Occipital lobe (tissue), 2 donors: Measurements from ENCODE around the gene PFN1. TPM values are rescaled to one million over a fixed set of nuclear protein-coding genes. Genes with fewer than 3 reads are reported as not detected.

Source experiments
- DNase-seq: peaks from one replicate; lab custom pipeline; 2025; lab: John Stamatoyannopoulos, UW
- total RNA-seq: library from RNA; depleted of rRNA; stranded (reverse); fragments of >200 nt; gene quantifications from one replicate; pipeline ENCODE4 v1.2.3, GENCODE V29; 2014

PFN1 gene
- total RNA-seq, 1 donor from 2014 or later: 53.0 TPM

- peak; percentile 53 for DNase-seq
Observed at GRCh38 chr17:4945176-4945943, 3.0 kb downstream of the PFN1 start.

- no peak for DNase-seq
Observed at GRCh38 chr17:4944554-4945175, 3.7 kb downstream of the PFN1 start.

GRCh38 chr17:4944163-4944553 is 4.2 kb downstream of the PFN1 start:
- no peak for DNase-seq

DNA sequence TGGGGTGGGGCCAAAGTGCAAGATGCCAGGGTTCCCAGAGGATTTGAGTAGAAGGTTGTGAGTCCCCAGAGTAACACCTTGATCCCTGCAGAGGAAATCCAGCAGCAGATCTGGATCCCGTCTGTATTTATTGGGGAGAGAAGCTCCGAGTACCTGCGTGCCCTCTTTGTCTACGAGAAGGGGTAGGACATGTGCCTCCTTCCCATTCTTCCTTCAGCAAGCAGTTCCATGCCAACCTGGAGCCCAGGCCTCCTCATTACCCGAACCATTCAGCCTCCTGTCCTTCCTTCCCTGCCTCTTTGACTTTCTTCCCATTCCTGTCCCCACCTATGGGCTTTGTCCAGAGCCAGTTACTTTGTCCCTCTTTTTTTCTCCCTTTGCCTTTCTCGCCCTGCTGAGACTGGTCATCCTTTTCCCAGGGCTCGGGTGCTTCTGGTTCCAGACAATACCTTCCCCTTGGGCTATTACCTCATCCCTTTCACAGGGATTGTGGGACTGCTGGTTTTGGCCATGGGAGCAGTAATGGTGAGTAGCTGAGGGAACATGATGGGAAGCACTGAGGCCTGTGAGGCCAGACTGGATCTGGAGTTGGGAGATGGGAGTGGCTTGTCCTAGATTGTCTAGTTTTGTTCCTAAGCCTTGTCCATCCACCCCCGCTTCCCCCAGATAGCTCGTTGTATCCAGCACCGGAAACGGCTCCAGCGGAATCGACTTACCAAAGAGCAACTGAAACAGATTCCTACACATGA is 5.4 kb downstream of the PFN1 start:
- no peak for DNase-seq

DNA sequence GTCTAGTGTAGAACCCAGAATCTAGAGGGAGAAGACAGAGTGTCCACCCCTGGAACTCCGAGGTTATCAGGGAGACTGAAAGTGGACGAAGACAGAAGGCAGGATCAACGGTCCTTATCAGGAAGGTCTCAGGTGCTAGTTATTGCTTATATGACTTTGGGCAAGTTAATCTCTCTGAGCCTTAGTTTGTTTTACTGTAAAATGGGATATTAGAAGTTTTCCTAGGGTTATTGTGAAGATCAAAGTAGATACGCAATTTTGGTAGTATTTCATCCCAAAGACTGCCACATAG is 7.1 kb downstream of the PFN1 start:
- DNase-seq: no peak

DNA sequence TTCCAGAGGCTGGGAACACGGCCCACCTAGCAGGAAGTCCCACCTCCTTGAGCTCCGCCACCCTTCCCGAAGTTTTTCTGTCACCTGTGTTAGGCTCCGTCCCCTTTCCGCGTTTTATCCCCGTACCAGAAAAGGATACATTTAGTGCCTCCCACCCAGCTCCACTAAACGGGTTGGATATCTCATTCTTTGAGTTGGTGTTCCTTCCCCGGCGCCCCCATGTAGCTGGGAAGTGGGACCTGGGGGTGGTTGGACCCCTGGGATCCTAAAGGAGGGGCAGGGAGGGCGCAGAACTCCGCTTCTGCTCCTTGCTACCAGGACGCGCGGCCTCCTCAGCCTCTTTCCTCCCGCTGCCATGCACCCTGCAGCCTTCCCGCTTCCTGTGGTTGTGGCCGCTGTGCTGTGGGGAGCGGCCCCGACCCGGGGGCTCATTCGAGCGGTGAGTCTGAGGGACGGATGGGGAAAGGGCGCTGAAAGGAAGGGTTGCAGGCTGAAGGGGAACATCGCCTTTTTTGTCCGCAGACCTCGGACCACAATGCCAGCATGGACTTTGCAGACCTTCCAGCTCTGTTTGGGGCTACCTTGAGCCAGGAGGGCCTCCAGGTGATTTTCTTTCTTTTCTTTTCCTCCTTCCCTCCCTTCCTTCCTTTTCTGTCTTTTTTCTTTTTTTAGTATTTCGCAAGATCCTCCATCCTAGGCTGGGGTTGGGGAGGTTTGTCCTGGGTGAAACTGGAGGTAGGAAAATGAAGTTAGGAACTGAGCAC is 7.6 kb downstream of the PFN1 start:
- no peak for DNase-seq

DNA sequence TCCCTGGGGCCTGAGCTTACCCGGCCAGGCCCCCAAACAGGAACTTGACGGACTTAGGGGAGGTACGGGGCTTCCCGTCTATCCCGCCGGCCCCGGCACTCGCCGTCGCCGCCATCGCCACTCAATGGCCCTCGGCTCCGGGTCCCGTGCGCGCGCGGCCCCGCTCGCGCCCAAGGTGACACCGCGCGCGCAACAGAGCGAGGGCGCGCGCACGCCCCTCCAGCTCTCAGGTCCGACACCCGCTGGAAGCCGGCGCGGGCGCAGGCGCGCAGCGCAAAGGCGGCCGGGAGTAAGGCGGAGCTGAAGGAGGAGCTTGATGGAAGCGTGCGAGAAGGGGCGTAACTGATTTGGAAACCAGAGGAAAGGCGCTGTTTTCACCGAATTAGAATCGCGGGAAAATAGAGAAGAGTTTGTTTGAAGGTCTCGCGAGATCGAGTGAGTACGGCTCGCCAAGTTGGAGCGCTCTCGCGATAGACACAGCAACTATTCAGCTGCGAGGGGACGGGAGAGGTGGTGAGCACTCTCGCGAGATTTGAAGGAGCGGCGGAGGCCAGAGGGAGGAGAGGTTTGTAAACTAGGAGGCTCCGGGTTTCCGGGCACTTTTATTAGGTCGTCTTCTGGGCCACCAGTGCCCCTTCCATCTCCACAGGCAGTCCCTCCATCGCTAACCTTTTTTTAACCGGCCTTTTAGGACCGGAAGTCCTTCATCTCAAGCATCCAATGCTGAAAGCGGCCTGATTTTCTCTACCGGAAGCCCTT is 8.4 kb downstream of the PFN1 start, which contains the start of the genes RNF167 and SLC25A11:
Gene RNF167 (plus strand): TSS at position 473 of the 759 bp plus-strand sequence. CDS start 642 bp downstream, outside the sequence.
Gene SLC25A11 (minus strand): TSS at position 251 of the 759 bp plus-strand sequence. CDS start 136 bp downstream, at position 115.
- peak; percentile 97 for DNase-seq

DNA sequence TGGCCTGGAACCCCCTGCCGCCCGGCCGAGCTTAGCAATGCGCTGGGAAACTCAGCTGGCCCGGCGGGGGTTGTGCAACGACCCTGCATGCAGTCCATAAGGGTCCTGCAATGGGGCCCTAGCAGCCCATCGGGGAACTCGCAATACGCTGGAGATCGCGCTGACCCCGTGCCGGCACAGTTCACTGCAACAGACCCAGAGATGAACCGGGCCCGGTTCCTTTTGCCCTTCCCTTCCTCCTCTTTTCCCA is 8.9 kb downstream of the PFN1 start:
- DNase-seq: no peak

- DNase-seq: no peak
Observed at GRCh38 chr17:4938688-4939545, 9.4 kb downstream of the PFN1 start.

- no peak for DNase-seq
Observed at GRCh38 chr17:4938069-4938491, 10.2 kb downstream of the PFN1 start.

GRCh38 chr17:4937553-4937952 is 10.8 kb downstream of the PFN1 start:
- DNase-seq: no peak

GRCh38 chr17:4936436-4936835 is 11.9 kb downstream of the PFN1 start:
- DNase-seq: no peak

- no peak for DNase-seq
Observed at GRCh38 chr17:4935650-4936049, 12.7 kb downstream of the PFN1 start.

DNA sequence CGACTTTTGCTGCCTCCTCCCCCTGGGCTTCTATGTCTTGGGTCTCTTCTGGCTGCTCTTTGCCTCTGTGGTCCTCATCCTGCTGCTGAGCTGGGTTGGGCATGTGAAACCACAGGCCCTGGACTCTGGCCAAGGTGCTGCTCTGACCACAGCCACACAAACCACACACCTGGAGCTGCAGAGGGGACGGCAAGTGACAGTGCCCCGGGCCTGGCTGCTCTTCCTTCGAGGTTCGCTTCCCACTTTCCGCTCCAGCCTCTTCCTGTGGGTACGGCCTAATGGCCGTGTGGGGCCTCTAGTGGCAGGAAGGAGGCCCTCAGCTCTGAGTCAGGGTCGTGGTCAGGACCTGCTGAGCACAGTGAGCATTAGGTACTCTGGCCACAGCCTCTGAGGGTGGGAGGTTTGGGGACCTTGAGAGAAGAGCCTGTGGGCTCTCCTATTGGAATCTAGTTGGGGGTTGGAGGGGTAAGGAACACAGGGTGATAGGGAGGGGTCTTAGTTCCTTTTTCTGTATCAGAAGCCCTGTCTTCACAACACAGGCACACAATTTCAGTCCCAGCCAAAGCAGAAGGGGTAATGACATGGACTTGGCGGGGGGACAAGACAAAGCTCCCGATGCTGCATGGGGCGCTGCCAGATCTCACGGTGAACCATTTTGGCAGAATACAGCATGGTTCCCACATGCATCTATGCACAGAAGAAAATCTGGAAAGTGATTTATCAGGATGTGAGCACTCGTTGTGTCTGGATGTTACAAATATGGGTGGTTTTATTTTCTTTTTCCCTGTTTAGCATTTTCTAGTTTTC is 14.0 kb downstream of the PFN1 start:
- DNase-seq: no peak

GRCh38 chr17:4933646-4934045 is 14.7 kb downstream of the PFN1 start:
- no peak for DNase-seq

GRCh38 chr17:4932756-4933155 is 15.6 kb downstream of the PFN1 start:
- no peak for DNase-seq

DNA sequence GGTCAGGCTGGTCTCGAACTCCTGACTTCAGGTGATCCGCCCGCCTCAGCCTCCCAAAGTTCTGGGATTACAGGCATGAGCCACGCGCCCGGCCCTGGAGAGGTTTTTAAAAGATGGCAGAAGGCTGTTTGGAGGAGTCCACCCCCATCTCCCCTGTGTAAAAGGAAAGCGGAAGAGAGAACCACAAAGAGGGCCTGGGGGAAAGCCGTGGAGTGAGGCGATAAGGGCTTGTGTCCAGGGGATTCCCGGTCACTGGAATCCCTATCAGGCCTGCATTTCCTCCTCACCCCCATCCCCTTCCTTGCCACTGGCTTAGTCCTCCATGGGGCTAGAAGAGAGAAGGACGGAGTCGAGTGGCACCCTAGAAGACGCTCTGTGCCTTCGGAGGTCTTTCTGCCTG is 16.4 kb downstream of the PFN1 start, which contains the start of gene GP1BA:
Gene GP1BA (plus strand): TSS at position 315 of the 400 bp plus-strand sequence. CDS start 328 bp downstream, outside the sequence.
- DNase-seq: no peak

- no peak for DNase-seq
Observed at GRCh38 chr17:4928881-4929280, 19.4 kb downstream of the PFN1 start.
